Endothelial cell of umbilical vein (primary cell): ENCODE results near the gene SFSWAP. TPM values are rescaled to one million over a fixed set of nuclear protein-coding genes. Genes with fewer than 3 reads are reported as not detected.

Experiments
- BruUV-seq: library from RNA; stranded (reverse); fragments of 400-500 nt; replicated peaks from 2 replicates; lab custom pipeline; 2021; lab: Mats Ljungman, UMichigan
- CTCF ChIA-PET: fragments of 300-600, 350-600 bp; sonication (Branson Sonifier 250); formaldehyde crosslinking; loops from one replicate; lab custom pipeline; 2021; ENCODE audit warnings: antibody characterized with exemption, inconsistent platforms; lab: Charles Lee
- POLR2A ChIA-PET: fragments of 300-600, 350-600 bp; sonication (Branson Sonifier 250); formaldehyde crosslinking; loops from one replicate; lab custom pipeline; 2021; ENCODE audit warnings: antibody characterized with exemption, inconsistent platforms; lab: Charles Lee
- DNase-seq: peaks from one replicate; pipeline ENCODE4 v3.0.0-alpha.2; 2011; ENCODE audit warnings: low read depth, low spot score
- FAIRE-seq: peaks from 2 replicates; lab custom pipeline; 2011; peaks lifted over from hg19 to GRCh38; lab: Jason Lieb, UNC
- H2AFZ ChIP-seq: 2 replicates; pipeline ENCODE4 v1.6.0; 2012; ENCODE audit warnings: low read depth, low read length, control low read depth, inconsistent platforms
- H3K27ac ChIP-seq: 2 replicates; pipeline ENCODE4 v1.5.1; 2011; ENCODE audit warnings: low read depth, mild to moderate bottlenecking, control low read depth, low read length, moderate library complexity; ENCODE audit not compliant: insufficient read depth
- H3K27me3 ChIP-seq, 2 experiments: 2 replicates each; pipeline versions ENCODE4 v1.6.0 to v1.6.1; 2011; ENCODE audit warnings: low read length in 2 of 2, mixed read lengths in 1 of 2; ENCODE audit not compliant: control insufficient read depth in 2 of 2, insufficient read depth in 2 of 2
- H3K36me3 ChIP-seq, 2 experiments: 2 replicates in 1 of 2; 3 replicates in 1 of 2; pipeline ENCODE4 v1.5.1; 2011; ENCODE audit warnings: low read length in 2 of 2, mild to moderate bottlenecking in 1 of 2, moderate library complexity in 1 of 2; ENCODE audit not compliant: control insufficient read depth in 2 of 2, insufficient read depth in 2 of 2; ENCODE audit errors: extremely low read depth in 1 of 2
- H3K4me1 ChIP-seq: 3 replicates; pipeline ENCODE4 v1.5.1; 2011; ENCODE audit warnings: mild to moderate bottlenecking, low read length; ENCODE audit not compliant: control insufficient read depth, insufficient read depth; ENCODE audit errors: extremely low read depth
- H3K4me2 ChIP-seq: 2 replicates; pipeline ENCODE4 v1.6.1; 2011; ENCODE audit warnings: low read length, control low read depth, mixed read lengths; ENCODE audit not compliant: insufficient read depth
- H3K4me3 ChIP-seq, 3 experiments: fragments of 200-600 bp in 1 of 3; sonication (generic), shearing (Covaris generic) in 1 of 3; replicated peaks in 1 of 3; 2 replicates each; pipeline ENCODE4 v1.5.1; 2011 to 2016; ENCODE audit warnings: control low read depth in 3 of 3, low read length in 3 of 3, mild to moderate bottlenecking in 2 of 3, inconsistent platforms in 1 of 3, low read depth in 1 of 3, moderate library complexity in 1 of 3; ENCODE audit not compliant: insufficient read depth in 1 of 3
- H3K79me2 ChIP-seq: 2 replicates; pipeline ENCODE4 v1.6.0; 2012; ENCODE audit warnings: low read length, inconsistent platforms; ENCODE audit not compliant: control insufficient read depth, insufficient read depth
- H3K9ac ChIP-seq: replicated peaks from 2 replicates; pipeline ENCODE3; 2011; ENCODE audit warnings: low read length, control low read depth; ENCODE audit not compliant: insufficient read depth; ENCODE audit errors: extremely low read depth
- H3K9me1 ChIP-seq: replicated peaks from 3 replicates; pipeline ENCODE4 v1.6.0; 2011; ENCODE audit warnings: mild to moderate bottlenecking, low read length; ENCODE audit not compliant: control insufficient read depth, insufficient read depth; ENCODE audit errors: extremely low read depth
- H3K9me3 ChIP-seq: replicated peaks from 2 replicates; pipeline ENCODE4 v1.5.1; 2012; ENCODE audit warnings: low read length, inconsistent platforms; ENCODE audit not compliant: control insufficient read depth, insufficient read depth
- H4K20me1 ChIP-seq: replicated peaks from 2 replicates; pipeline ENCODE3; 2011; ENCODE audit warnings: mild to moderate bottlenecking, low read length; ENCODE audit not compliant: control insufficient read depth, insufficient read depth; ENCODE audit errors: extremely low read depth
- EZH2 ChIP-seq: IDR thresholded peaks from 2 replicates; pipeline ENCODE4 v1.6.1; 2012; ENCODE audit warnings: borderline replicate concordance, low read depth, mild to moderate bottlenecking, moderate library complexity, low read length, inconsistent platforms; ENCODE audit not compliant: severe bottlenecking
- FOS ChIP-seq: IDR thresholded peaks from 2 replicates; pipeline ENCODE4 v1.6.1; 2011; ENCODE audit warnings: mild to moderate bottlenecking, low read length, moderate library complexity, borderline replicate concordance; ENCODE audit not compliant: insufficient read depth
- GATA2 ChIP-seq: IDR thresholded peaks from 2 replicates; pipeline ENCODE4 v1.7.0; 2011; ENCODE audit warnings: low read depth, mild to moderate bottlenecking, moderate library complexity, mixed read lengths, low read length; ENCODE audit not compliant: insufficient read length, insufficient read depth
- JUN ChIP-seq: IDR thresholded peaks from 2 replicates; pipeline ENCODE4 v1.6.1; 2011; ENCODE audit warnings: borderline replicate concordance, low read depth; ENCODE audit not compliant: insufficient read length, insufficient read depth
- MYC ChIP-seq: IDR thresholded peaks from one replicate; pipeline ENCODE4 v1.6.1; 2011; ENCODE audit warnings: mild to moderate bottlenecking, low read depth, low read length
- POLR2A ChIP-seq: IDR thresholded peaks from 2 replicates; pipeline ENCODE4 v1.6.1; 2012; ENCODE audit warnings: low read depth, mild to moderate bottlenecking, control low read depth, low read length
- POLR2AphosphoS5 ChIP-seq: IDR thresholded peaks from 2 replicates; pipeline ENCODE4 v1.6.1; 2012; ENCODE audit warnings: low read depth, mild to moderate bottlenecking, control low read depth, low read length, moderate library complexity; ENCODE audit not compliant: insufficient read depth
- dilution Hi-C: fragments of 300-500 bp; cut with MboI; formaldehyde crosslinking; loops from one replicate; pipeline ENCODE4 v1.15.0; 2019; ENCODE audit warnings: low sequenced_read_pairs; ENCODE audit not compliant: extremely low pct_ligation_motif_present
- intact Hi-C: fragments of 100-400 bp; cut with micrococcal nuclease; formaldehyde crosslinking; loops from one replicate; pipeline ENCODE4 v1.10.0; 2022
- polyA plus RNA-seq, 4 experiments: library from polyadenylated mRNA; depleted of rRNA in 3 of 4; stranded (reverse) in 3 of 4; unstranded in 1 of 4; fragments of >200 nt; gene quantifications; 2 replicates each; pipeline versions ENCODE4 v1.2.1 to v1.2.3, GENCODE V29; 2011 to 2012; ENCODE audit warnings: missing spikeins in 1 of 4
- total RNA-seq: library from RNA; stranded (reverse); gene quantifications from 2 replicates; pipeline ENCODE4 v1.2.3, GENCODE V29; 2021
- TF ChIP-seq, protein P1 (sequence below), 2 donors: IDR thresholded peaks; 1 replicate in 1 of 2; 2 replicates in 1 of 2; pipeline ENCODE4 v1.5.1; 2011; ENCODE audit warnings: low read length in 2 of 2, mild to moderate bottlenecking in 2 of 2, moderate library complexity in 2 of 2, control low read depth in 1 of 2, inconsistent platforms in 1 of 2, low read depth in 1 of 2; ENCODE audit not compliant: insufficient read depth in 1 of 2; ENCODE audit errors: extremely low read depth in 1 of 2
- TF ChIP-seq, protein P2 (sequence below): IDR thresholded peaks from 2 replicates; pipeline ENCODE4 v1.6.1; 2011; ENCODE audit not compliant: insufficient read depth, insufficient read length

Gene SFSWAP
- total and polyA plus RNA-seq, 2 donors (not counting 3 experiments of a cell fraction or from before 2014, with no cell fraction given) = 38.1 to 53.3 TPM

DNA sequence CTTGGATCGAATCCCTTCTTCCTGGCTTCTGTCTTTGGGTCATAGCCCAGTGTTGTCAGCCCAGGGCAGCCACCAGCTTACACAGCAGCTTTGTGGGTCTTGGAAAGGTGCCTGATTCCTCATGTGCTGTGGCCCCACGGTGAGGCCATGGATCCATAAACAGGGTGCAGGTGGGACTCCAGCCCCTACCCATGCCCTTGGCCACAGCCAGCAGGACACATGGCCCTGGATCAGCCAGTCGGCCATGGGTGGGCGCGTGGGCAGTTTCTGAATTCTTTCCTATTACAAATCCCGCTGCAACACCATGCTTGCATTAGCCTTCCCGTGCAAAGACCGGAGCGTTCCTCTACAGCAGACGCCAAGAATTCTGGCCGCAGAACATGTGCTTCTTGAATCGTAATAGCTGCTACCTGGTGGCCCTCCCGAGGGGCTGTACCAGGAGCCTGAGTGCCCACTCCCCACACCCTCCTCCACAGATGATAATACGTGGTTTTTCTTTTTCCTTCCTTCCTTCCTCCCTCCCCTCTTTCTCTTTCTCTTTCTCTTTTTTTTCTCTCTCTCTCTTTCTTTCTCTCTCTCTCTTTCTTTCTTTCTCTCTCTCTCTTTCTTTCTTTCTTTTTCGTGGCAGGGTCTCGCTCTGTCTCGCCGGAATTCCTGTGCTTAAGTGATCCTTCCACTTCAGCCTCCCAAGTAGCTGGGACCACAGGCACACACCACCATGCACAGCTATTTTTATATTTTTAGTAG lies 114.4 kb downstream of the SFSWAP start:
- ChIA-PET POLR2A (interaction anchor here (0.6 kb wide), 1 partner anchor 111 kb away, joined by 3 read pairs; no protein-coding TSS in a partner anchor), CTCF (interaction anchor here (1.3 to 1.7 kb wide), 3 partner anchors 19 to 721 kb away, joined by 3 to 7 read pairs (median 5); no protein-coding TSS in a partner anchor)
- no peak overlapping the region for H2AFZ ChIP-seq
- no peaks in the 10 kb centered on the region for H3K9me1 ChIP-seq
- no peak for DNase-seq
- no peak overlapping the region for H3K4me2 ChIP-seq
- intact Hi-C loops = no loop called here
- H3K9me3 ChIP-seq = no peaks in the 10 kb centered on the region
- peaks cover 0 to 4% of the 10 kb centered on the region in 2 experiments for H3K27me3 ChIP-seq
- no peaks in the 10 kb centered on the region for H3K36me3 ChIP-seq
- dilution Hi-C loops = no loop called here
- no peak for FAIRE-seq
- H3K27ac ChIP-seq = no peak overlapping the region
- H3K4me1 ChIP-seq = peaks cover 8% of the 10 kb centered on the region
- no peak overlapping the region for H3K9ac ChIP-seq
- TF ChIP-seq JUN (no peak), POLR2AphosphoS5 (no peak), POLR2A (no peak), FOS (no peak), GATA2 (no peak), MYC (no peak), EZH2 (no peak)
- TF ChIP-seq, protein P1, sequence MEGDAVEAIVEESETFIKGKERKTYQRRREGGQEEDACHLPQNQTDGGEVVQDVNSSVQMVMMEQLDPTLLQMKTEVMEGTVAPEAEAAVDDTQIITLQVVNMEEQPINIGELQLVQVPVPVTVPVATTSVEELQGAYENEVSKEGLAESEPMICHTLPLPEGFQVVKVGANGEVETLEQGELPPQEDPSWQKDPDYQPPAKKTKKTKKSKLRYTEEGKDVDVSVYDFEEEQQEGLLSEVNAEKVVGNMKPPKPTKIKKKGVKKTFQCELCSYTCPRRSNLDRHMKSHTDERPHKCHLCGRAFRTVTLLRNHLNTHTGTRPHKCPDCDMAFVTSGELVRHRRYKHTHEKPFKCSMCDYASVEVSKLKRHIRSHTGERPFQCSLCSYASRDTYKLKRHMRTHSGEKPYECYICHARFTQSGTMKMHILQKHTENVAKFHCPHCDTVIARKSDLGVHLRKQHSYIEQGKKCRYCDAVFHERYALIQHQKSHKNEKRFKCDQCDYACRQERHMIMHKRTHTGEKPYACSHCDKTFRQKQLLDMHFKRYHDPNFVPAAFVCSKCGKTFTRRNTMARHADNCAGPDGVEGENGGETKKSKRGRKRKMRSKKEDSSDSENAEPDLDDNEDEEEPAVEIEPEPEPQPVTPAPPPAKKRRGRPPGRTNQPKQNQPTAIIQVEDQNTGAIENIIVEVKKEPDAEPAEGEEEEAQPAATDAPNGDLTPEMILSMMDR (IDR thresholded peaks at IDR 0.05; ENCODE audit: extremely low read depth in 1 of 2, insufficient read depth in 1 of 2, low read depth in 1 of 2, low read length in 2 of 2) = no peak
- TF ChIP-seq, protein P2, sequence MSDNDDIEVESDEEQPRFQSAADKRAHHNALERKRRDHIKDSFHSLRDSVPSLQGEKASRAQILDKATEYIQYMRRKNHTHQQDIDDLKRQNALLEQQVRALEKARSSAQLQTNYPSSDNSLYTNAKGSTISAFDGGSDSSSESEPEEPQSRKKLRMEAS = no peak
- H3K4me3 ChIP-seq = no peak overlapping the region
- H4K20me1 ChIP-seq = no peaks in the 10 kb centered on the region
- no peaks in the 10 kb centered on the region for H3K79me2 ChIP-seq
- no TSS peak for BruUV-seq
